GM10266 (cell line): ENCODE data around the gene TMEM245.

Experiments
- DNase-seq: peaks from one replicate; pipeline ENCODE4 v3.0.0; 2012; ENCODE audit errors: extremely low spot score
- TF ChIP-seq, protein P1 (sequence below): IDR thresholded peaks from 2 replicates; pipeline ENCODE4 v1.5.1; 2012; ENCODE audit warnings: mild to moderate bottlenecking, low read depth; ENCODE audit not compliant: control insufficient read depth, insufficient read depth; ENCODE audit errors: missing control alignments

TMEM245 gene

DNA sequence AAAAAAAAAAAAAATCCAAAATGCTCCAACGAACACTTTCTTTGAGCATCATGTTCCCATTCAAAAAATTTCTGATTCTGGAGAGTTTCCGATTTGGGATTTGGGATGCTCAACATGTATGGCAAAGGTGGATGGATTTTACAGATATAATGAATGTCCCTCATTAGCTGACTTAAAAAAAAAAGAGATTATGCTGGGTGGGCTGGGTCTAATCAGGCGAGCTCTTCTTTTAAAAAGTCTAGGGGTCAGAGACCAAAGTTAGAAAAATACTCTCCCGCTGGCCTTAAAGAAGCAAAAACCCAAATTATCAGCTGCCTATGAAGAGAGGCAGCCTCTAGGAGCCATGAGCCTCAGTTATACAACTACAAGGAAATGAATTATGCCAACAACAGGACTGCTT is 91.3 kb downstream of the TMEM245 start:
- TF ChIP-seq, protein P1, sequence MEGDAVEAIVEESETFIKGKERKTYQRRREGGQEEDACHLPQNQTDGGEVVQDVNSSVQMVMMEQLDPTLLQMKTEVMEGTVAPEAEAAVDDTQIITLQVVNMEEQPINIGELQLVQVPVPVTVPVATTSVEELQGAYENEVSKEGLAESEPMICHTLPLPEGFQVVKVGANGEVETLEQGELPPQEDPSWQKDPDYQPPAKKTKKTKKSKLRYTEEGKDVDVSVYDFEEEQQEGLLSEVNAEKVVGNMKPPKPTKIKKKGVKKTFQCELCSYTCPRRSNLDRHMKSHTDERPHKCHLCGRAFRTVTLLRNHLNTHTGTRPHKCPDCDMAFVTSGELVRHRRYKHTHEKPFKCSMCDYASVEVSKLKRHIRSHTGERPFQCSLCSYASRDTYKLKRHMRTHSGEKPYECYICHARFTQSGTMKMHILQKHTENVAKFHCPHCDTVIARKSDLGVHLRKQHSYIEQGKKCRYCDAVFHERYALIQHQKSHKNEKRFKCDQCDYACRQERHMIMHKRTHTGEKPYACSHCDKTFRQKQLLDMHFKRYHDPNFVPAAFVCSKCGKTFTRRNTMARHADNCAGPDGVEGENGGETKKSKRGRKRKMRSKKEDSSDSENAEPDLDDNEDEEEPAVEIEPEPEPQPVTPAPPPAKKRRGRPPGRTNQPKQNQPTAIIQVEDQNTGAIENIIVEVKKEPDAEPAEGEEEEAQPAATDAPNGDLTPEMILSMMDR, result no peak
- DNase-seq, result no peak

DNA sequence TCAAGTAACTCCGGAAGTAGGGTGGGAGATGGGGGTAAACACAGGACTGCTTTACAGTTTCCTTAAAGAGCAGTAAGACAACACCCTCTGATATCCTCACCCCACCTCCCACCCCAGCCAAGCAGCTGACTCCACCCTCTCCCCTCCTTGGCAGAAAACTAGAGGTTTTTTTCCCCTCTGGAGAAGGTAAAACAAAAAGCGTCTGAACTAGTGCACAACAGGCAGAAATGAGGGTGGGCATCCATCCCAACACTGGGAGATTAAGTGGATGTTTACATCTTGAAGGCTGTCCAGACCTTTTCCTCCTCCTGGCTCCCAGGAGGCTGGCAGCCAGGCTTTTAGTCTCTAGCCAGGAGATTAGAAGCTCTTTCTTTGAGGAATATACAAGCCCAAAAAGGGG is 92.6 kb downstream of the TMEM245 start:
- TF ChIP-seq, protein P1, result no peak
- no peak for DNase-seq

DNA sequence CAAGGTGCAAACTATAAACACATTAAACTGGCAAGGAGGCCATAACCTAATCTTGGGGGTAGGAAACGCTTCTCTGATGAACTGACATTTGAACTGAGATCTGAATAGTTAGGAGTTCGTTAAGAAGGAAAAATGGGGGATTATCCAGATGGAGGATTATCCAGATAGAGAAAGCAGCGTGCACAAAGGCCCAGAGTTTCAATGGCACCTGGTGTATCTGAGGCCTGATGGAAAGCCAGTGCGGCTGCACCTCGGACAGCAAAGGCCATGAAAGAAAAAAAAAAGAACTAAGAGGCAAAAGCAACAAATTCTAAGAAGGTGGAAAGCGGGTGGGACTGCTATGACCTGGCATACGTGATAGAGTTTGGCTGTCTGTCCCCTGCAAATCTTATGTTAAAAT is 93.4 kb downstream of the TMEM245 start:
- DNase-seq, result no peak
- TF ChIP-seq, protein P1, result no peak

DNA sequence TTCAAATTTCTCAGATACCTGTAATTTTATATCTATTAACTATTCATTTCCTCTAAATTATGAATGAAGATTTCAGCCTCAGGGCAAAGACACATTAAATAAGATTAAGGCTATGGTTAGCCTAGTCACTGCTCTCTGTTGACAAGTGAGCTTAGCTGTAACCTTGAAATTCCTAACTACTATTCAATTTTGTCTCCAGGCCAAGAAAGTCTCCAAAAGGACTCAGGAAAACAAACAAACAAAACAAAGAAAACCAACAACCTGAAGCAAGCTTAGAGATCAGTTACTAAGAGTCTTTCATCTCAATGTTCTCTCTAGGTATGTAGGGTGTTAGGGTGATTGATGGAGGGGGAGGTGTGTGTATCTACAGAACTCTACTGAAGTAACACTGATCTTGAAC is 96.9 kb downstream of the TMEM245 start:
- no peak for DNase-seq
- TF ChIP-seq, protein P1, result no peak

- no peak for DNase-seq
These were observed 98.9 kb downstream of the TMEM245 start for GRCh38 chr9:109020581-109021511.

GRCh38 chr9:109020113-109020512 is 99.6 kb downstream of the TMEM245 start:
- no peak for DNase-seq
- TF ChIP-seq, protein P1, result no peak

More at GRCh38 chr9:109020581-109021511, 98.9 kb downstream of the TMEM245 start:
- TF ChIP-seq, protein P1, result no peak

GRCh38 chr9:109019420-109019819 is 100.3 kb downstream of the TMEM245 start:
- TF ChIP-seq, protein P1, result no peak
- no peak for DNase-seq
